Activated CD4-positive, alpha-beta T cell treated with anti-CD3 and anti-CD28 coated beads, Interleukin-2, Interleukin-6, amounts not matched to agents 100 ng/mL and 50 ng/mL, durations not matched to agents 16 hours and 8 hours (primary cell): ENCODE measurements around the gene DNAH1.
A peak's percentile ranks its signal among the peaks of the same experiment; 100 is the strongest.

ENCODE experiments used
- DNase-seq: peaks from one replicate; pipeline ENCODE4 v3.0.0-alpha.2; 2020

Gene DNAH1

DNA sequence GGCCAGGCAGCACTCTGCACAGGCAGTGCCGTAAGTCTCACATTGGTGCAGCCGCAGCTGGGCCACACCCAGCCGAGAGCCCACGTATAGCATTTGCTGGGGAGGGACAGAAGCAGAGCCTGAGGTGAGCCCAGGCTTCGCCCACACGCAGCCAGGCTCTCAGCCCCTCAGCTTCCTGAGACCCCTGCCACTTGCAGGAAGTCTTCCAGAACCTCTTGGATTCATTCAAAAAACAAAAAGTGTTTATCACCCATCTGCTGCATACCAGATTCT lies 121.9 kb downstream of the DNAH1 start:
- no peak for DNase-seq

DNA sequence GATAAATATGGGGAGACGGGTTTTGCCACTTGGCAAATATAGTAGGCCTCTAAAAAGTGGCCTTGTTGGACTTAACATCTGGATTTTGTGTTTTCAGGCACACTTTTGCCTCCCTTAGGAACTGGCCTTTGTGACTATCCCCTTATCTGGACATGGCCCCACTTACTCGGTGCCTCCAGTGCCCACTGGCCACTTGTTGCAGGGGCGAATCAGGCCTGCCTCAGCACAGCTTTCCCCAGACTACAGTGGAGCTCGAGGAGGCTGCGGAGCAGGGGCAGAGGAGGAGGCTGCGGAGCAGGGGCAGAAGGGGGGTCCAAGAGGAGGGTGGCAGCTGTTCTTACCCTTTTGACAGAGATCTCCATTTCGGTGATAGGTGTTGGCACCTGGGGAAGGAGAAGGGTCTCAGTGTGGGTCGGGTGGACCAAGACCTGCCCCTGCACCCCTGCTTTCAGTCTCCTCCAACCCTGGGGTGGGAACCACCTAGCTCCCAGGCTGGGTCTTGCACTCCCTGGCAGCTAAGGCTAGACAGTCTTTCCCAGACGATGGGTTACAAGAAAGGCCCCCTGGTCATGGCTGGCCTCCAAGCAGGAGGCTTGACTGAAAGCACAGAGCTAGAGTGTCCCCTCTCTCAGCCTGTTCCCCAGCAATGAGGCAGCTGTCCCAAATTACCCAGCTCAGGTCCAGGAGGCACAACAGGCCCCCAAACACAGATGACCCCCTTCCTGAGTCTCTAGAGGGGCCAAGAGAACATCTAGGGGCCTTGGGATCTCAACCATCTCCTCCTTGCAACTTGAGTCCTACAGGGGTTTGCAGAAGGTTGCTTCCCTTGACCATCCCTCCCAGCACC lies 122.7 kb downstream of the DNAH1 start:
- no peak for DNase-seq

DNA sequence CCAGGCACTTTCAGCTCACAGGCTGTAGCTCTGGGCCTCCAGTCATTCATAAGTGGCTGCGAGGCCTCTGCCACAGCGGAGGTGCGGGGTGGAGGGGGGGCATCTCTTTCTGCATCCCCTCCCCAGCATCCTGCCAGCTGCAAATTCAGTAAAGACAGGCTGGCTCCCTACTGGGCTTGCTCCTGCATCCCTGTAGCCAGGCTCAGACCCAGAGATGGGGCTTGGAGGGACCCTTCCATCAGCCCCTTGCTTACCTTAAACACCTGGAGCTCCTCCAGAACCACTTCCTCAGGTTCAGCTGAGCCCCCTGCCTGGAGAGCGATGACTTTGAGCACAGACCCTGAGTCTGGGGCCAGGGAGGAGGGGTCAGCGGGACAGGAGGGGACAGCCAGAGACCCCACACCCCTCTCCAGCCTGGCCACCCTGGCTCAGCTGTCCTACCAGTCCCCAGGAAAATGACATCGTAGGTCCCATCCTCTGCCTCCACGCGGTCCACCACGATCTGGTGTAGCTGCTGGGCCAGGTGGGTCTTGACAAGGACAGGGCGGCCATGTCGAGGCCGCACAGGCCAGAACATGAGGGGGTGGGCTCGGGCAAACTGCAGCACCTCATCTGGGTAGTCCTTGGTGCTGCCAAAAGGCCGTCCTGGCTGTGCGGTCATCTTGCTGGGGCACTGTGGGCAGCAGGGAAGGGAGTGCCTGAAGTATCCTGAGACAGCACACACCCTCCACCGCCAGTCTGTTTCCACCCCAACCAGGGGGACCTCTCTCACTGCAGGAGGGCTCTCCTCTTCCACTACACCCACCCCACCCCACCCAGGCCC lies 123.5 kb downstream of the DNAH1 start:
- no peak for DNase-seq

DNA sequence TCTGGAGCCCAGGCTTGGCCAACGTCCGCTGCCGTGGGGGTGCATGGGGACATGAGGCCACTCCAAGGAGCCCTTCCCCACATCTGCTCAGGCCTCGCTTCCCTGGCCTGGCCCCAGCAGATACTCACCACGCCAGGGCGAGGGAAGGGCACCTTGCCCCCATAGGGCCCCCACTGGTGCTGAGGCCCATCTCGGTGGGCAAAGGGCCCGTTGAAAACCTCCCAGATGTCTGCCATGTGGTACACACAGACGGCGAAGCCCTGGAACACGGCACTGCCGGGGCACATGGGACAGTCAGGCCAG lies 124.1 kb downstream of the DNAH1 start:
- DNase-seq, result no peak

DNA sequence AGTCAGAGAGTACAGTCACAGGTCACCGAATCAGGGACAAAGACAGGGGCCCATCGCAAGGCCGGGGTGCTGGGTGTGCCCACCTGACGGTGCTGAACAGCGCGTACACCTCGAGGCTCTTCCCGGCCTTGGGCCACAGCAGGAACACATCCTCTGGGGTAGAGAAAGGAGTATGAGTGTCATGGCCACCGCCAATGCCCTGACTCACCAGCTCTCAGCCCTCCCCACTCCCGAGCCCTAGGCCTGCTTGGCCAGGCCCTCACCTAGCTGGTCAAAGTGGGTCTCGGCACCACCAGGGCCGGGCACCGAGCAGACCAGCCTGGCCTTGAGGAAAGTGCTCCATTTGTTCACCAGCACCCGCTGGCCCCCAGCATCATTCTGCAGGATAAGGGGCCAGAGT lies 124.6 kb downstream of the DNAH1 start:
- no peak for DNase-seq

DNA sequence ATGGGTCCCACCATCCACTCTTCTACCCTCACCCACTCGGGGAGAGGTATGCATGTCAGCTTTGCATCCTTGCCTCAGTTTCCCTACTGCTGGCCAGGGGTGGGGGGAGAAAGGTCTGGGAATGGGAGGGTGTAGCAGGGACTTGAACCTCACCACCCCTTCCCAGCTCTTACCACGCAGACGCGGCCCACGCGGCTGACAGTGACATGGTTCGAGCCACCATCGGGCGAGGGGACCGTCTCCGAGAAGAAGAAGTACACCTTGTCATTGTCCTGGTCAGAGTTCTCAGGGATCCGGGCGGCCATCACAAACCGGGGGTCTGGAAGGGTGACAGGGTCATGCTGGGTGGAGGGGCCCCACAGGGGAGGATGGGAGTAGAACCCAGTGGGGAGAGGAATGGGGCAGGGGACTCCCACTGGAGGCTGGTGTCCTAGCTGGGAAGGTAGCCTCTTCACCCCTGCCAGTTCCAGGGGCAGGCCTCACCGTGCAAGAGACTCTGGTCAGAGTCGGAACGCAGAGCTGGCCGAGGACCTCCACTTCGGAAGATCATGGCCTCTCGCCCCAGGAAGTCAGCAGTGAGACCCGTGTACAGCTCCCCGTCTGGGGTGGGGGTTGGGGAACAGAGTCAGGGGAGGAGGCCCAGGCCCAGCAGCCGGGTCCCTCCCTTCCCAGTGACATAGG lies 125.1 kb downstream of the DNAH1 start:
- no peak for DNase-seq

DNA sequence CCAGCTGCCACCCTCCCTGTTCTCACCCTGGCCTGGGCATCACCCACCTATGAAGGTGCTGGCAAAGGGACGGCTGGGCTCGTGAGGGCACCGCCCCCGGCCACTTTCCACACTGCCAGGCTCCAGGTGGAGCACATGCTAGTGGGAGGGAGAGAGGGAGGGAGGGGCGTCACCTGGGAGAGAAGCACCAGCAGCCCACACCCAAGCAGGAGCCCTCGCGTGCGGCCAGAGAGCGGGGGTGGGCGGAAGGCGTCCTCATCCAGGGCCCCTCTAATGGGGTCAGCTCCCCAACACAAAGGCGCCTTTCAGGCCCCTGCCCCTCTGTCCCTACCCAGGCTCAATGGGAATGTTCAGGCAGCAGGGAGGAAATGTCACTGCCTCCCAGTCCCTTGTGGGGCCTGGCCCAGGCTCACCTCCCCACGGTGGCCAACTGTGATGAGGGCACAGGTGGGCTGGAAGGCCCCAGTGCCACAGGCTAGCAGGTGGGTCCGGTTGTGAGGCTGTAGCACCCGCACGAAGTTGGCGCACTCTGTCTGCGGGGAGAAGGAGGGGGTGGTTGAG lies 125.7 kb downstream of the DNAH1 start:
- no peak for DNase-seq

DNA sequence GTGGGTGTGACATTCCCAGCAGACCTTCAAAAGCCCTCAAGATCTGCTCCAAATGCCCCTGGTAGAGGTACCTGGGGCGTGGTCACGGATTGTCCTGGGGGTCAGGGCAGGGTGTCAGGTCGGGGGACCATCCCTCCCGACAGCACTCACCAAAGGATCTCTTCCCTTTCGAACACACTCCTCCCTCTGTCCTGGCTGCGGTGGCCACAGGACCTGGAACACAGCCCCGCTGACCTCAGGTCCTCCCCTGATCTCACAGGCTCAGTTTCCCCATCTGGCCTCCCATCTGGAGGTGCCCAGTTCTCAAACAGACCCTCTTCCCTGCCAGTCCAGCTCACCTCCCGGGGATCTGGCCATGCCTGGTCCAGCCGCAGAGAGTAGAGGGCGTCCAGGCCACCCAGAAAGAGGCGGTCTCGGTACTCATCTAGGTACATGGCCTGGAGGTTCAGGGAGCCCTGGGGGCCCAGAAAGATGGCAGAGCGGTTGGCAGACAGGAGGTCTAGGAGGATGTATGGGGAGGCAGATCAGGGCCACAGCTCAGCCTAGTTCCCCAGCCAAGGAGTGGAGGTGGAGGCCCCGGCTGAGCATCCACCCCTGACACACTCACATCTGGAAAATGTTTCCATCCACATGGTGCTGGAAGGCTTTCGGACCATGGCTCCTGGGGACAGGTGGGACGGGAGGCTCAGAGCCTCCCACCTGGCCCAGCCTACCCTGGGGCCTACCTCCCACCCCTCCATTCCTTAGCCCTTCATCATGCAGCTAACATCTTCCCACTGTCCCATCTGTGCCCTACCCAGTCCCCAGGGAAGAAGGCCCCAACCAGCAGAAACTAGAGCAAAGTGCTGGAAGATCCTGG lies 126.5 kb downstream of the DNAH1 start:
- DNase-seq, result no peak

DNA sequence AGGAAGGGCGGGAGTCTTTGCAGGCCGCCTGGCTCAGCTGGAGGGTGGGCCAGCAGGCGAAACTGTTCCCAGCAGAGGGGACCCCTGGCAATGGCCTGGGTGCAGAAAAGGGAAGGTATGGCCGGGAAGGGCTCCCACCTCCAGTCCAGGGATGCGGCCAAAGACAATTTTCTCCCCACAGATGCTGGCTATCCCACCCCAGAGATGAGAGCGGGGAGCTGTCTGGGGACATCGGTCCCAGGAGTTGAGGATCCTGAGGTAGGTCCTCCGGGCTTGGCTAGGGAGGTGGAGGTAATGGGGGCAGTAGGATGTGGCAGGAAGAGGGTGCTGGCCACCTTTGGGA lies 127.1 kb downstream of the DNAH1 start:
- no peak for DNase-seq

DNA sequence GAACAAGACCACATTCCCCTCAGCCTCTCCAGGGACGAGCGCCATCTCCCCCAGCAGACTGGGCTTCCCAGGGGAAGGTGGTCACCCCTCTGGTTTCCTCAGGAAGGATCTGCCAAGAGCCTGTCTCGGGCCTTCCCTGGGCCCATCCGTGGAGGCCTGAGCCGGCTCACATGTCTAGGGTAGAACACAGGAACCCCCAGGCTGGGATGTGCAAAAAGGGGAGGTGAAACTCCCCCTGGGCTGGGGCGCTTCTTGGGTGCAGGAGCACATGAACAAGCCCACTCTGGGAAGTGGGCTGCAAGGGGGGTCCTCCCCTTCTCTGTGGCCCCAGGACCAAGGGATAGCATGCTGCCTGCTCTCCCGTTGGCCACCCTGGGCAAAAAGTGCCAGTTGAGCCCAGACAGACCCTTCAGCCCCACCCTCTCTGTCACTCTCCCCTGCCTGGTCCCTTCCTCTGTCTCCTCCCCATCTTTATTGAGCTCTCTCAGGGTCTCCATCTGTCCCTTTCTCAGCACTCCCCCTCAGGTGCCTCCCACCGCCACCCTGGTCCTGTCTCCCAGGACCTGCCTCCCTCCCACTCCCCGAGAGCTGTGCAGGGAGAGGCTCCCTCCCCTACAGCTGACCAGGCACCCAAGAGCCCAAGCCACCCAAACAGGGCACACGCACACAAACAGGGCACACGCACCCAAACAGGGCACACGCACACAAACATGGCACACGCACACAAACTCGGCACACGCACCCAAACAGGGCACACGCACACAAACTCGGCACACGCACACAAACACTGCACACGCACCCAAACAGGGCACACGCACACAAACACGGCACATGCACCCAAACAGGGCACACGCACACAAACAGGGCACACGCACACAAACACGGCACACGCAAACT lies 127.9 kb downstream of the DNAH1 start:
- no peak for DNase-seq

DNA sequence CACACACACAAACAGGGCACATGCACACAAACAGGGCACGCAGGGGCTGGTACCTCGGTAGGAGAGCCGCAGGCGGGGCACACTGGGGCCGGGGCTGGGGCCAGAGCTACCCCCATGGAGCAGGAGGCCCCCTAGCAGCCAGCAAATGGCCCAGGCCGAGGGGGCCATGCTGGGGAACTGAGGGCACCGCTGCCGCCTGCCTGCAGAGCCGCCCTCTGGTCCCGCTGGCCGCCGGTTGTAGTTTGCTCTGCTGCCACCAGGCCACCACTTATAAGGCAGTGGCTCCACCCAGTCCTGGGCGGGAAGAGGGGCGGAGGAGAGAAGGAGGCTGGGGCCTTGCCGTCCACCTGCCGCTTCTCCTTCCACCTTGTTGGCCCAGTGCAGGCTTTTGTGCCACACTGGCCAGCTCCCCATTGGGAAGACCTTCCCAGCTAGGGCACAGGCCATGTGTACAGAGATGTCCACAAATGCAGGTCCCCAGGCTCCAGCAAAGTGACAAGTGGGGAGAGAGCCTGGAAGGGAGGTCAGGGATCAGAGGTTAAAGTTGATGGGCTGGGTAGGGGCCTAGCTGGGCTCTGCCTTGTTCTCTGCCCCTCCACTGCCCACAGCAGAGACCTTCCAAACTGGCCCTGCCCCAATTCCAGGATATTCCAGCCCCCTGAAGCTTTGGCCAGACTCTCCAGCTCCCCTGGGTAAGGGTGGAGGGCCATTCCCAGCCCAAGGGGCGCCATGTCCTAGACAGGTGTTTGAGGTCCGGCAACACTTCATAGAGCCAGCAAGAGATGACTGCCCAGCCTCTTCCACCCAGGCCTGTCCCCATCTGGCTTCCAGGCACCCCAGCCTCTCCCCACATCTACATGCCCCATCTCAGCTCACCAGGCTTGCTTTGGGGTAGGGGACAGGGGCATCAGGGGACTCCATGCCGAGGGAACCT lies 129.0 kb downstream of the DNAH1 start, which contains the start of gene SEMA3G:
Gene SEMA3G (minus strand): TSS at position 244 of the 934 bp plus-strand sequence. CDS start 76 bp downstream, at position 168.
- DNase-seq, result peak; percentile 84

DNA sequence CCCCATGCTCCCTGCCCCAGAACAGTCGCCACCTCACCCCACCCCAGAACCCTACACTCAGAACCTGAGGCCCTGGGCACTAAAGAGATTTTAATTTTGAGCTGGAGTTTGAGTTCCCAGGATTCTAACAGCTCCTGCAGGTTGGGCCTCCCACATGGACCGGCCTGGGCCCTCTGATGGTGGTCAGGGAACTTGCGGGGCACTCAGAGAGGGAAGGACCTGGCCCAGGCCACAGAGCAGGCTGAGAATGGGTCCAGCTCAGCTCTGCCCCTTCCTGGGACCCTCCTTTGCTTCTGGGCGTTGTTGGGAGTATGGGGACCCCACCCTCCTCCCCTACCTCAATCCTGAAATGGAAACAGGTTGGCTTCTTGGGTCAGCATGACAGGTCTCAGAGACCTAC lies 129.9 kb downstream of the DNAH1 start:
- no peak for DNase-seq

DNA sequence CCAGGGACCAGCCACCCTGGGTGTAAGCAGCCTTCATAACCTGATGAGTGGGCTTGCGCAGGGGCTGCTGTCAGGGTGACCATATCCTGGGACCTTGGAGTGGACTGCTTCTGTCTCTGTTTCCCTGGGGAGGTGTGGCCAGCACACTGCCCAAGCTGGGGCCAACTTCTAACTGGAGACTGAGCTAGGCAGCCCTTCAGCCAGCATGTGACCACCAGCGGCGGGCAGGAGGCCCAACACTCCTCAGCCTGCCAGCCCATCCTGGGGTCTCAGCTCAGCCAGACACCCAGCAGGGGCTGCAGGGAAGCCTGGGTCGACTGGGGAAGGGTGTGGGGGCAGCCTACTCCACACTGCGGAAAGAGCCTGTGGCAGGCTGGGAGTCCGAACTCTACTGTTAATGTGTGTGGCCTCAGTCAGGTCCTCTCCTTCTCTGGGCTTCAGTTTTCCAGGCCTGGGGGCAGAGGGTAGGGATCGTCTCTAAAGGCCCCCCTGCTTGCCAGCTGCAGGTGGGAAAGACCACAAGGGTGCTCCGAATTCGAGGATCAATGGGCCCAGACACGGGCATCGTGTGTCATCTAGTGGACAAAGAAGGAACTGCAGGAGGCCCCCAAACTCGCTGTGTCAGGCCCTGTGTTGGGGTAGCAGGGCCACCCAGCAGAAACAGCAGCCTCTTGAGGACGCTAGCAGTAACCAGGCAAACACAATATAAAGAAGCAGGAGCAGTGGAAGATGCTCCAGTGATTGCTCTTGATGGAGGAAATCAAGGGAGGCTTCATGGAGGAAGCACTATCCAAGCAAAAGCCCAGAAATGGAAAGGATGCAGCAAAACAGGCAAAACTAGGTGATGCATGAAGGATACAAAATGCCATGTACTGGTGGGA lies 130.8 kb downstream of the DNAH1 start:
- peak; percentile 85 for DNase-seq

DNA sequence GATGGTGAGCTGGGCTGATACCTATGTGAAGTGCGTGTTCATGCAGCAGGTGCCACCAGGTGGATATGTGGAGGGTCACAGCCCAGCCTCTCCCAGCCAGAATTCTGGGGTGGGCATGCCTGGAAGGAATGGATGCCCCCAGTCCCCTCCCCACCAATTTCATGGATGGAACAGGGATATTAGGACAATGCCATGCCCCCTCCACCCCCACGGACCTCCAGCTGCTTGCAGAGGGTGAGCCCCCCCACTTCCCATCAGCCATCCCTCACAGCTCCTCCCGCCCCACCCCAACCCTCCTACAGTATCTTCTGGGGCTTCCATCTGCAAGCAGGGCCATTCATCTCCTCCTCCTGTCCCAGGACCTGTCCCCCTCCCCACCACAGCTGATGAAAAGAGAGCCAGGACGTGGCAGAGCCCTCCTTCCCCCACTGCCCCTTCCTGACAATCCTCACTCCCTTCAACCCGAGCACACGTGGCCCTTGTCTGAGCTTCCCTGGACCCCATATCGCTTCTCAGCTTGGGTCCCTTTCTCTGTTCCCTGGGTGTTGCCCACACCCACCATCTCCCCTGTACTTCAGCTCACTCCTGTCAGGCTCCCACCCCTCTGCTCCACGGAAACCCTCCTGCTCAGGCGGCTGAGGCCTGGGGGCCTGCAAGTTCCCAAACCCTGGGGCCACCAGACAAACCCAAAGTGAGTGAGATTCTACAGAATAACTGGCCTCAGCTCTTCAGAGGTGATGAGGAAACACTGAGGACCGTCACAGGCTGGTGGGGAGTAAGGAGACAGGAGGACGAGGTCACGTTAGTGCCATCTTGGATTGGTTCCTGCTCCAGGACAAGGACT lies 131.6 kb downstream of the DNAH1 start:
- DNase-seq, result no peak
